Astrocyte (in vitro differentiated cells and primary cell): ENCODE measurements around the gene PRKCA. TPM values are rescaled to one million over a fixed set of nuclear protein-coding genes. Genes with fewer than 3 reads are reported as not detected.
A peak's percentile ranks its signal among the peaks of the same experiment; 100 is the strongest.

Experiments
- DNase-seq: peaks from one replicate; pipeline ENCODE4 v3.0.0-alpha.2; 2010; ENCODE audit warnings: low read depth
- FAIRE-seq: peaks from 2 replicates; lab custom pipeline; 2011; peaks lifted over from hg19 to GRCh38; lab: Jason Lieb, UNC
- H2AFZ ChIP-seq: 2 replicates; pipeline ENCODE4 v1.6.0; 2012; ENCODE audit warnings: low read depth, low read length, inconsistent platforms
- H3K27ac ChIP-seq: 2 replicates; pipeline ENCODE4 v1.5.1; 2011; ENCODE audit warnings: low read depth, low read length, inconsistent platforms
- H3K27me3 ChIP-seq: 2 replicates; pipeline ENCODE4 v1.6.0; 2011; ENCODE audit warnings: low read length, inconsistent platforms; ENCODE audit not compliant: insufficient read depth
- H3K36me3 ChIP-seq: 2 replicates; pipeline ENCODE4 v1.5.1; 2011; ENCODE audit warnings: low read length, inconsistent platforms; ENCODE audit not compliant: insufficient read depth
- H3K4me1 ChIP-seq: 2 replicates; pipeline ENCODE4 v1.5.1; 2011; ENCODE audit warnings: low read length, inconsistent platforms; ENCODE audit not compliant: insufficient read depth
- H3K4me2 ChIP-seq: 2 replicates; pipeline ENCODE4 v1.6.0; 2012; ENCODE audit warnings: low read length, inconsistent platforms
- H3K4me3 ChIP-seq: 2 replicates; pipeline ENCODE4 v1.5.1; 2011; ENCODE audit warnings: low read depth, mild to moderate bottlenecking, low read length, inconsistent platforms; ENCODE audit not compliant: insufficient read depth
- H3K79me2 ChIP-seq: 2 replicates; pipeline ENCODE4 v1.6.0; 2012; ENCODE audit warnings: mild to moderate bottlenecking, low read length, inconsistent platforms; ENCODE audit not compliant: insufficient read depth
- H3K9ac ChIP-seq: 2 replicates; pipeline ENCODE4 v1.6.0; 2012; ENCODE audit warnings: mild to moderate bottlenecking, low read length, inconsistent platforms
- H3K9me3 ChIP-seq: 2 replicates; pipeline ENCODE4 v1.5.1; 2012; ENCODE audit warnings: low read depth, mild to moderate bottlenecking, low read length, inconsistent platforms; ENCODE audit not compliant: insufficient read depth
- H4K20me1 ChIP-seq: 2 replicates; pipeline ENCODE4 v1.6.0; 2012; ENCODE audit warnings: low read length, inconsistent platforms; ENCODE audit not compliant: insufficient read depth
- H3K27ac Mint-ChIP-seq: one replicate; pipeline ENCODE4 v1.8.0; 2021; ENCODE audit warnings: mild to moderate bottlenecking, mixed read lengths; ENCODE audit not compliant: unreplicated experiment
- H3K27me3 Mint-ChIP-seq: one replicate; pipeline ENCODE4 v1.8.0; 2021; ENCODE audit warnings: low read depth, mixed read lengths; ENCODE audit not compliant: unreplicated experiment
- H3K36me3 Mint-ChIP-seq: one replicate; pipeline ENCODE4 v1.8.0; 2021; ENCODE audit warnings: low read depth, mixed read lengths; ENCODE audit not compliant: unreplicated experiment
- H3K4me1 Mint-ChIP-seq: one replicate; pipeline ENCODE4 v1.8.0; 2021; ENCODE audit warnings: low read depth, mixed read lengths; ENCODE audit not compliant: unreplicated experiment
- H3K4me3 Mint-ChIP-seq: one replicate; pipeline ENCODE4 v1.8.0; 2021; ENCODE audit warnings: mild to moderate bottlenecking, moderate library complexity, mixed read lengths; ENCODE audit not compliant: unreplicated experiment
- H3K9me3 Mint-ChIP-seq: one replicate; pipeline ENCODE4 v1.8.0; 2021; ENCODE audit warnings: mild to moderate bottlenecking, mixed read lengths; ENCODE audit not compliant: unreplicated experiment
- CTCF ChIP-seq: IDR thresholded peaks from 2 replicates; pipeline ENCODE4 v1.5.1; 2011; ENCODE audit warnings: low read depth, mild to moderate bottlenecking, inconsistent platforms, low read length, moderate library complexity; ENCODE audit not compliant: insufficient read depth
- EZH2 ChIP-seq: IDR thresholded peaks from 2 replicates; pipeline ENCODE4 v1.6.1; 2012; ENCODE audit warnings: mild to moderate bottlenecking, low read length, inconsistent platforms; ENCODE audit not compliant: insufficient read depth
- total RNA-seq: library from RNA; stranded (reverse); gene quantifications from 2 replicates; pipeline ENCODE4 v1.2.1, GENCODE V29; 2021

Gene PRKCA
- total RNA-seq, 1 donor from 2014 or later, result 49.9 TPM

- H3K79me2 ChIP-seq, result peaks cover 32% of the 10 kb centered on the region
Observed at GRCh38 chr17:66465701-66466100, 163.3 kb downstream of the PRKCA start.

GRCh38 chr17:66466106-66466820, 163.8 kb downstream of the PRKCA start:
- no peaks in the 10 kb centered on the region for H3K27me3 Mint-ChIP-seq
- Histone ChIP-seq H4K20me1 (no peaks in the 10 kb centered on the region), H3K36me3 (no peaks in the 10 kb centered on the region), H3K4me1 (peaks cover 54% of the 10 kb centered on the region), H2AFZ (no peak overlapping the region), H3K27me3 (no peaks in the 10 kb centered on the region), H3K4me2 (peak overlapping the region; percentile 76), H3K79me2 (peaks cover 35% of the 10 kb centered on the region), H3K9ac (peak overlapping the region; percentile 63), H3K9me3 (no peaks in the 10 kb centered on the region), H3K27ac (peak overlapping the region; percentile 87), H3K4me3 (peak overlapping the region; percentile 30)
- H3K36me3 Mint-ChIP-seq, result no peaks in the 10 kb centered on the region
- DNase-seq (no peak), FAIRE-seq (no peak)
- no peak for TF ChIP-seq CTCF
- no peak for TF ChIP-seq EZH2
- H3K9me3 Mint-ChIP-seq, result no peaks in the 10 kb centered on the region
- peak overlapping the region; percentile 86 for H3K27ac Mint-ChIP-seq
- H3K4me1 Mint-ChIP-seq, result peaks cover 72% of the 10 kb centered on the region
- H3K4me3 Mint-ChIP-seq, result peak overlapping the region; percentile 28

More at GRCh38 chr17:66465701-66466100, 163.3 kb downstream of the PRKCA start:
- peak overlapping the region; percentile 86 for H3K27ac Mint-ChIP-seq
- H3K9me3 Mint-ChIP-seq, result no peaks in the 10 kb centered on the region
- Histone ChIP-seq H2AFZ (no peak overlapping the region), H4K20me1 (no peaks in the 10 kb centered on the region), H3K9ac (peak overlapping the region; percentile 63), H3K4me2 (no peak overlapping the region), H3K27me3 (no peaks in the 10 kb centered on the region), H3K4me3 (no peak overlapping the region), H3K36me3 (no peaks in the 10 kb centered on the region), H3K4me1 (peaks cover 55% of the 10 kb centered on the region), H3K27ac (no peak overlapping the region), H3K9me3 (no peaks in the 10 kb centered on the region)
- DNase-seq (no peak), FAIRE-seq (no peak)
- no peak for TF ChIP-seq CTCF
- TF ChIP-seq EZH2, result no peak
- no peaks in the 10 kb centered on the region for H3K27me3 Mint-ChIP-seq
- no peaks in the 10 kb centered on the region for H3K36me3 Mint-ChIP-seq
- H3K4me1 Mint-ChIP-seq, result peaks cover 70% of the 10 kb centered on the region
- H3K4me3 Mint-ChIP-seq, result no peak overlapping the region

- peaks cover 31% of the 10 kb centered on the region for H3K79me2 ChIP-seq
- H3K27ac ChIP-seq, result peak overlapping the region; percentile 87
- H3K9me3 Mint-ChIP-seq, result no peaks in the 10 kb centered on the region
- TF ChIP-seq CTCF (no peak), EZH2 (no peak)
- H3K9me3 ChIP-seq, result no peaks in the 10 kb centered on the region
- H3K4me1 Mint-ChIP-seq, result peaks cover 67% of the 10 kb centered on the region
- no peaks in the 10 kb centered on the region for H3K27me3 Mint-ChIP-seq
- H3K4me2 ChIP-seq, result peak overlapping the region; percentile 76
- DNase-seq, result peak; percentile 100
- H3K27ac Mint-ChIP-seq, result peak overlapping the region; percentile 86
- H3K4me3 Mint-ChIP-seq, result peak overlapping the region; percentile 28
- peak; percentile 99 for FAIRE-seq
- no peak overlapping the region for H2AFZ ChIP-seq
- peaks cover 48% of the 10 kb centered on the region for H3K4me1 ChIP-seq
- H3K36me3 Mint-ChIP-seq, result no peaks in the 10 kb centered on the region
- peak overlapping the region; percentile 30 for H3K4me3 ChIP-seq
- no peaks in the 10 kb centered on the region for H4K20me1 ChIP-seq
- no peaks in the 10 kb centered on the region for H3K27me3 ChIP-seq
- peak overlapping the region; percentile 63 for H3K9ac ChIP-seq
- no peaks in the 10 kb centered on the region for H3K36me3 ChIP-seq
Observed at GRCh38 chr17:66466840-66467367, 164.5 kb downstream of the PRKCA start.
